GM12864 (cell line): ENCODE results near the gene SPCS1.

ENCODE experiments used
- DNase-seq: peaks from one replicate; pipeline ENCODE4 v3.0.0-alpha.2; 2011; ENCODE audit warnings: low read depth
- H3K4me3 ChIP-seq: 2 replicates; pipeline ENCODE4 v1.5.1; 2011; ENCODE audit warnings: mild to moderate bottlenecking, low read depth, low read length, control low read depth
- CTCF ChIP-seq: IDR thresholded peaks from 2 replicates; pipeline ENCODE4 v1.5.1; 2011; ENCODE audit warnings: low read depth, mild to moderate bottlenecking, moderate library complexity, low read length, control low read depth, inconsistent platforms; ENCODE audit errors: missing control alignments

SPCS1 gene

GRCh38 chr3:52730681-52731080, 24.8 kb downstream of the SPCS1 start:
- DNase-seq, result peak; percentile 37
- TF ChIP-seq CTCF, result no peak
- H3K4me3 ChIP-seq, result no peak overlapping the region

- H3K4me3 ChIP-seq, result no peak overlapping the region
- no peak for DNase-seq
- TF ChIP-seq CTCF, result no peak
Observed at GRCh38 chr3:52731590-52731989, 25.7 kb downstream of the SPCS1 start.

- no peak for DNase-seq
- no peak overlapping the region for H3K4me3 ChIP-seq
Observed at GRCh38 chr3:52733256-52733891, 27.5 kb downstream of the SPCS1 start.

GRCh38 chr3:52739730-52740129, 33.8 kb downstream of the SPCS1 start:
- TF ChIP-seq CTCF, result no peak
- no peak overlapping the region for H3K4me3 ChIP-seq
- no peak for DNase-seq

More at GRCh38 chr3:52733256-52733891, 27.5 kb downstream of the SPCS1 start:
- TF ChIP-seq CTCF, result no peak

- peak; percentile 16 for DNase-seq
- peak; percentile 59 for TF ChIP-seq CTCF
- no peak overlapping the region for H3K4me3 ChIP-seq
Observed at GRCh38 chr3:52742418-52743041, 36.6 kb downstream of the SPCS1 start.

- no peak for TF ChIP-seq CTCF
- H3K4me3 ChIP-seq, result no peak overlapping the region
- no peak for DNase-seq
Observed at GRCh38 chr3:52743152-52743551, 37.2 kb downstream of the SPCS1 start.

- TF ChIP-seq CTCF, result no peak
- no peak for DNase-seq
- no peak overlapping the region for H3K4me3 ChIP-seq
Observed at GRCh38 chr3:52743721-52744120, 37.8 kb downstream of the SPCS1 start.
